ENCODE results near the gene COPZ1. TPM values are rescaled to one million over a fixed set of nuclear protein-coding genes. Genes with fewer than 3 reads are reported as not detected.

Gene COPZ1
- total and polyA plus RNA-seq, 2 experiments from 2014 or later, result 164 to 207 TPM

- no peaks in the 10 kb centered on the region for H3K27me3 ChIP-seq
- no peaks in the 10 kb centered on the region for H3K9me2 ChIP-seq (replicated peaks; ENCODE audit: insufficient read depth)
- no peaks in the 10 kb centered on the region for H3K4me1 ChIP-seq (ENCODE audit: insufficient read depth)
- no peak overlapping the region for H2AFZ ChIP-seq
- no peak overlapping the region for H3K4me3 ChIP-seq
- 86% methylated on average over 8 of the region's 8 CpGs for whole genome bisulfite sequencing (ENCODE audit: low lambda C conversion rate, missing lambda C conversion rate)
- H3K36me3 ChIP-seq (replicated peaks; ENCODE audit: insufficient read depth, low read depth), result no peaks in the 10 kb centered on the region
- no peaks in the 10 kb centered on the region for H4K20me1 ChIP-seq (ENCODE audit: insufficient read depth, poor library complexity, severe bottlenecking)
- H3K4me2 ChIP-seq, result no peak overlapping the region
- H3K9me3 ChIP-seq (ENCODE audit: low read depth), result no peaks in the 10 kb centered on the region
- H3K27ac ChIP-seq, result no peak overlapping the region
- no peak for TF ChIP-seq EZH2 (IDR thresholded peaks at IDR 0.05; ENCODE audit: borderline replicate concordance)
- TF ChIP-seq EZH2phosphoT487 (IDR thresholded peaks at IDR 0.05; ENCODE audit: low read depth, severe bottlenecking, unreplicated experiment), result no peak
- TF ChIP-seq, protein P1, sequence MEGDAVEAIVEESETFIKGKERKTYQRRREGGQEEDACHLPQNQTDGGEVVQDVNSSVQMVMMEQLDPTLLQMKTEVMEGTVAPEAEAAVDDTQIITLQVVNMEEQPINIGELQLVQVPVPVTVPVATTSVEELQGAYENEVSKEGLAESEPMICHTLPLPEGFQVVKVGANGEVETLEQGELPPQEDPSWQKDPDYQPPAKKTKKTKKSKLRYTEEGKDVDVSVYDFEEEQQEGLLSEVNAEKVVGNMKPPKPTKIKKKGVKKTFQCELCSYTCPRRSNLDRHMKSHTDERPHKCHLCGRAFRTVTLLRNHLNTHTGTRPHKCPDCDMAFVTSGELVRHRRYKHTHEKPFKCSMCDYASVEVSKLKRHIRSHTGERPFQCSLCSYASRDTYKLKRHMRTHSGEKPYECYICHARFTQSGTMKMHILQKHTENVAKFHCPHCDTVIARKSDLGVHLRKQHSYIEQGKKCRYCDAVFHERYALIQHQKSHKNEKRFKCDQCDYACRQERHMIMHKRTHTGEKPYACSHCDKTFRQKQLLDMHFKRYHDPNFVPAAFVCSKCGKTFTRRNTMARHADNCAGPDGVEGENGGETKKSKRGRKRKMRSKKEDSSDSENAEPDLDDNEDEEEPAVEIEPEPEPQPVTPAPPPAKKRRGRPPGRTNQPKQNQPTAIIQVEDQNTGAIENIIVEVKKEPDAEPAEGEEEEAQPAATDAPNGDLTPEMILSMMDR (IDR thresholded peaks at IDR 0.05; ENCODE audit: poor library complexity), result no peak
- H3K79me2 ChIP-seq, result no peaks in the 10 kb centered on the region
- DNase-seq (ENCODE audit: low spot score), result no peak
These were observed 67.7 kb downstream of the COPZ1 start for GRCh38 chr12:54392485-54393206.

GRCh38 chr12:54393207-54393609 is 68.3 kb downstream of the COPZ1 start:
- Histone ChIP-seq H3K27ac (no peak overlapping the region), H3K27me3 (no peaks in the 10 kb centered on the region), H3K9me2 (replicated peaks; ENCODE audit: insufficient read depth) (no peaks in the 10 kb centered on the region), H3K4me3 (no peak overlapping the region), H4K20me1 (ENCODE audit: insufficient read depth, poor library complexity, severe bottlenecking) (no peaks in the 10 kb centered on the region), H3K4me2 (no peak overlapping the region), H3K4me1 (ENCODE audit: insufficient read depth) (no peaks in the 10 kb centered on the region), H3K9me3 (ENCODE audit: low read depth) (no peaks in the 10 kb centered on the region), H2AFZ (no peak overlapping the region), H3K36me3 (replicated peaks; ENCODE audit: insufficient read depth, low read depth) (no peaks in the 10 kb centered on the region), H3K79me2 (no peaks in the 10 kb centered on the region)
- 88% methylated on average over 6 of the region's 6 CpGs for WGBS (ENCODE audit: low lambda C conversion rate, missing lambda C conversion rate)
- no peak for DNase-seq (ENCODE audit: low spot score)
- TF ChIP-seq, protein P1 (IDR thresholded peaks at IDR 0.05; ENCODE audit: poor library complexity), result no peak
- TF ChIP-seq EZH2phosphoT487 (IDR thresholded peaks at IDR 0.05; ENCODE audit: low read depth, severe bottlenecking, unreplicated experiment) (no peak), EZH2 (IDR thresholded peaks at IDR 0.05; ENCODE audit: borderline replicate concordance) (no peak)

DNA sequence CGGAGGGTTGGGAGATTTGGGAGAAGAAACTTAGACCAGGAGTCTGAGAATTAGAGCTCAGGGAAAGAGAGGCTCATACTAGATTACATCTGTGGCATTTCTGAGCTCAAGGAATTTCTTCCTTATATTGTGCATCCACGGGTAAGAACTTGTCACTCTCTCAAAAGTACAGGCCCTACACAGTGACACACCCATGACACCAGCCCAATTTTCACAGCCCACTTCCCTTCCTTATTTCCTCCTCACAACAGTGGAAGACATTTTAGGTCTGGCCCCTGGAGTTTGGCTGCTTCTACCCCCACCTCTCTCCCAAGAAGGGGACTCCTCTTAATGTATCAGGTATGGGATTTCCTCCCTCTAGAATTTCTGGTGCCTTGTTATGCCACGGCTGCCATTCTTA is 68.8 kb downstream of the COPZ1 start:
- Histone ChIP-seq H3K9me3 (ENCODE audit: low read depth) (no peaks in the 10 kb centered on the region), H2AFZ (no peak overlapping the region), H3K36me3 (replicated peaks; ENCODE audit: insufficient read depth, low read depth) (no peaks in the 10 kb centered on the region), H3K79me2 (no peaks in the 10 kb centered on the region), H3K27me3 (no peaks in the 10 kb centered on the region), H3K9me2 (replicated peaks; ENCODE audit: insufficient read depth) (no peaks in the 10 kb centered on the region), H3K27ac (no peak overlapping the region), H3K4me1 (ENCODE audit: insufficient read depth) (no peaks in the 10 kb centered on the region), H4K20me1 (ENCODE audit: insufficient read depth, poor library complexity, severe bottlenecking) (no peaks in the 10 kb centered on the region), H3K4me3 (no peak overlapping the region), H3K4me2 (no peak overlapping the region)
- no peak for TF ChIP-seq EZH2 (IDR thresholded peaks at IDR 0.05; ENCODE audit: borderline replicate concordance)
- TF ChIP-seq, protein P1 (IDR thresholded peaks at IDR 0.05; ENCODE audit: poor library complexity), result no peak
- TF ChIP-seq EZH2phosphoT487 (IDR thresholded peaks at IDR 0.05; ENCODE audit: low read depth, severe bottlenecking, unreplicated experiment), result no peak
- no peak for DNase-seq (ENCODE audit: low spot score)
- 68% methylated on average over 3 of the region's 3 CpGs for WGBS (ENCODE audit: low lambda C conversion rate, missing lambda C conversion rate)
